ENCODE results near the gene DISP3. TPM values are rescaled to one million over a fixed set of nuclear protein-coding genes. Genes with fewer than 3 reads are reported as not detected.

DISP3 gene
- total and polyA plus RNA-seq, 2 of the 13 experiments (the other 11 are each of a cell fraction or from before 2014, with no cell fraction given): 0.08 to 0.13 TPM

- ChIA-PET CTCF (ENCODE audit: low intra/inter-chr PET ratio, low total read pairs) (no interaction called here), POLR2A (no interaction called here)
- DNase-seq (ENCODE audit: low spot score) (no peak), FAIRE-seq (no peak), ATAC-seq (peak; percentile 54; the same call in 2 of the 3 replicates)
- H3K9ac ChIP-seq (ENCODE audit: insufficient read depth, low read depth, low read length): no peak overlapping the region
- H3K79me2 ChIP-seq (ENCODE audit: insufficient read depth, low read length): no peaks in the 10 kb centered on the region
- BruUV-seq (replicated peaks): no TSS peak
- H2AFZ ChIP-seq (ENCODE audit: low read length): no peak overlapping the region
- H3K9me3 ChIP-seq (ENCODE audit: low read length): no peaks in the 10 kb centered on the region
- no peak for TF ChIP-seq PHF5A (CRISPR knock-in tag; IDR thresholded peaks at IDR 0.05; ENCODE audit: low read depth, unreplicated experiment)
- TF ChIP-seq PITX1 (CRISPR knock-in tag; IDR thresholded peaks at IDR 0.05): no peak
- no peak for TF ChIP-seq HMGXB3 (CRISPR knock-in tag; IDR thresholded peaks at IDR 0.05; ENCODE audit: borderline replicate concordance)
- TF ChIP-seq STAG1 (CRISPR knock-in tag; IDR thresholded peaks at IDR 0.05): no peak
- no peak for TF ChIP-seq BATF2 (CRISPR knock-in tag; IDR thresholded peaks at IDR 0.05)
- no peak for TF ChIP-seq MXD3 (CRISPR knock-in tag; IDR thresholded peaks at IDR 0.05)
- no peak for TF ChIP-seq ZNF124 (CRISPR knock-in tag; IDR thresholded peaks at IDR 0.05)
- no peak for TF ChIP-seq ARNT2 (CRISPR knock-in tag; IDR thresholded peaks at IDR 0.05; ENCODE audit: low read depth)
- no peak for TF ChIP-seq KMT2A (CRISPR knock-in tag; IDR thresholded peaks at IDR 0.05)
- no peak for TF ChIP-seq KLF6 (CRISPR knock-in tag; IDR thresholded peaks at IDR 0.05)
- TF ChIP-seq ATF3 (CRISPR knock-in tag; IDR thresholded peaks at IDR 0.05): no peak
- no peak for TF ChIP-seq ZBTB33 (CRISPR knock-in tag; IDR thresholded peaks at IDR 0.05)
- H3K4me3 ChIP-seq (replicated peaks in 1 of 3; ENCODE audit: insufficient read depth in 1 of 3, low read depth in 2 of 3, low read length in 3 of 3): no peak overlapping the region
- H3K36me3 ChIP-seq (replicated peaks in 1 of 2; ENCODE audit: control insufficient read depth in 1 of 2, insufficient read depth in 2 of 2, low read length in 2 of 2): no peaks in the 10 kb centered on the region
- intact Hi-C loops (cut with micrococcal nuclease; ENCODE audit: unreplicated experiment) (no loop called here), in situ Hi-C loops (cut with HindIII; ENCODE audit: extremely low pct_ligation_motif_present, low pct_unique_long_range_greater_than_20kb) (no loop called here)
- peaks cover 3 to 39% of the 10 kb centered on the region in 2 experiments for H3K27me3 ChIP-seq (ENCODE audit: control insufficient read depth in 1 of 2, insufficient read depth in 2 of 2, low read length in 2 of 2)
- 0% methylated on average over 3 of the region's 7 CpGs for WGBS (ENCODE audit: low lambda C conversion rate)
- no peak overlapping the region for H3K27ac ChIP-seq (ENCODE audit: extremely low read length, insufficient read depth, low read length)
- H3K4me2 ChIP-seq (ENCODE audit: low read depth, low read length): no peak overlapping the region
- no peaks in the 10 kb centered on the region for H3K4me1 ChIP-seq (ENCODE audit: insufficient read depth, low read length)
- no peaks in the 10 kb centered on the region for H4K20me1 ChIP-seq (ENCODE audit: insufficient read depth, low read length)
Observed at GRCh38 chr1:11492235-11492634, 13.3 kb downstream of the DISP3 start.

Data from HepG2 (cell line).